Cerebellar cortex (tissue), 1 donor: ENCODE measurements around the gene SGCD.

ENCODE experiments used
- DNase-seq: peaks from one replicate; pipeline ENCODE4 v3.0.0-alpha.2; 2015; ENCODE audit warnings: low spot score

The SGCD gene

DNA sequence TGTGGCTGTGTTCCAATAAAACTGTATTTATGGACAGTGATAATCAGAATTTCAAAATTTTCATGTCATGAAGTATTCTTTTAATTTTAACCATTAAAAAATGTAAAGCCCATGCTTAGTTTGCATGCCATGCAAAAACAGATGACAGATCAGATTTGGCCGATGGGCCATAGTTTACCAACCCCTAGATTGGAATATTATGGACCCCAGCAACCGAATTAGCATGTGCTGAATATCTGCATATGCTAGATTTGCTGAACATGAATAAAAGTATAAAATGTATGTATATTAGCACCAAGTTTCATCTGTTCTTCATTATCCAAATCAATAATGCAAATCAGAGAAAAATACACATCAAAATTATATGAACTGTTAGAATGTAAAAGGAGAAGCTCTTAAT lies 364.6 kb downstream of the SGCD start:
- DNase-seq, result no peak

DNA sequence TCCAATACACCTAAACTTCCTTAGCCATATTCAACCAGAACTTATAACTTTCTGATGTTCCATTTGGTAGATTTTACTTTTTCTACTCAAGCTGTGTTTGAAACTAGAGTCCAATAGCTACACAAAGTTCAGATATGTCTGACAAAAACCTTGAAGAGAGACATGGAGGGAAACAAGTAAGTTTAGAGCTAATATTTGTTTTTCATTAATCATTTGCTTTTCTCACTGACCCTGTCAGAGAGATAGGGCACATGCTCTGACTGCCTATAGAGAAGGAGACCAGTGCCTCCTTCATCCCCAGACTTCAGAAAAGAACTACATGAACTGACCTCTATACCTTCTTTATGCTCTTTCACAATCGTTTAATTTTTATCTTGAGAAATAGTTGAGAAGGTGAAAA lies 366.1 kb downstream of the SGCD start:
- no peak for DNase-seq

DNA sequence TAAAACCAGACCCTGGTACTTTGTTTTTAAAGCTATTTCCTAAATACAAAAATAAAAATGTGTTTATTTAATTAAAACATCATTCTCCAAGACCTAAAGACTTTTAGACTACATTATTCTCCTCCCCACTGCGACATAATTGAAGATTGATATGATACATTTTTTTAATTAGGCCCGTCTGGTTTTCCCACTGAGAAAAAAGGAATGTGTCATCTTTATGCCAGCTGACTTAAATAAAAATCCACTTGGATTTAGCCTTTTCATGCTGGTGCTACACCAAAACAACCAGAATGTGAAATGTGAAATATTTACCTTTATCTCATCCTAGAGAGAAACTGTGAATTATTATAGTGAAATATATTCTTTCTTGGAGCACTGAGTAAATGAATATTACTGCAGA lies 367.6 kb downstream of the SGCD start:
- DNase-seq, result no peak

- DNase-seq, result no peak
Observed at GRCh38 chr5:156695774-156696173, 368.8 kb downstream of the SGCD start.

DNA sequence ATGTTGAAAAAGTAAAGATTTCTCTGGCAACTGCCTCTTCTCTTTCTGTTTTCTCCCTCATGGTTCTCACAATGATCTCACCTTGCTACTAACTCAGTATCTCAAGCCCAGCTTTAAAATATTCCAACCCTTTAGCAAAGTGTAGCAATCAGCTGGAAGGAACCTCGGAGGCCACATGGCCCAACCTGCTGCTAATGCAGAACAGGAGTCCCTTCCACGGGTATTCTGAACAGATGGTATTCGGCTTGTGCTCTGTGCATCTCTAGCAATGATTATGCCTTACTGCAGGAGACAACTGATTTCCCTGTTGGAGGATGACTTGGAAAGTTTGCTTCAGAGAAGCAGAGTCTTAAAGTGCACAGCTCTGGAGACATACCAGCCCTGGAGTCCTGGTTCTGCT lies 371.4 kb downstream of the SGCD start:
- no peak for DNase-seq

DNA sequence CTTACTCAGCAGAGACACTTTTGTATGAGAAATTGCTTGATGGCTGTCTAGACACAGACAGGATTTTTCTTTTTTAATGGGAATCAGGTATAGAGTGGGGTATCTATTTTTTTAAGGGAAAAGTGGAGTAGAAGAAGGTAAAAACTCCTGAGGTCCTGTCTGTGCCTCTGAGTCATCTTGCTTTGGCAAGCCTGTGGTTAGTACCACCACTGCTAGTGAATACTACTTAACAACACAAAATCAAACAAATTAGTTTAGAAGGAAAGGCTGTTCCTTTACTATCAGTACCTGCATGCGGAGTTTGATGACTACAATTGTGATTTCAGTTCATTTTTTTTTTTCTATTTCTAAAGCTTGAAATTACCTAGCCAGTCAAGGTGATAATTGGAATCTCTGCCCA lies 372.2 kb downstream of the SGCD start:
- no peak for DNase-seq

- DNase-seq, result no peak
Observed at GRCh38 chr5:156704139-156704538, 377.2 kb downstream of the SGCD start.

DNA sequence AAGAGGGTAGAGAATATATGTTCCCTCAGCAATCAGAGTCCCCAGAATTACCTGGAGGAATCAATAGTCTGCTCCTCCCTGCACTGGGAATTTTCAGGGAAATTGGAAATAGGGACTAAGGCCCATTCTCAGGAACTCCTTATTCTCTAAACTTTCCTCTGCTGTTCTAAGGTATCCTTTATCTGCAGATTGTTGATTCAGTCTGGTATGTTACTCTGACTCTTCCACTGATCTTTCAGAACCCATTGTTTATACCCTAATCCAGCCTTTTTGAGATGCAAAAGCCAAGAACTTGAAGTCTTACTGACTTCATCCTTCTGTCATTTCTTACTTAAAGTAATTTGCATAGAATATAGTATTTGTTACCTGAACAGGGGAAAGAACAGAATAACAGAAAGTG lies 379.7 kb downstream of the SGCD start:
- no peak for DNase-seq

- no peak for DNase-seq
Observed at GRCh38 chr5:156707750-156708149, 380.8 kb downstream of the SGCD start.

GRCh38 chr5:156715287-156715686 lies 388.3 kb downstream of the SGCD start:
- DNase-seq, result no peak

GRCh38 chr5:156716591-156717380 lies 389.8 kb downstream of the SGCD start:
- DNase-seq, result no peak

DNA sequence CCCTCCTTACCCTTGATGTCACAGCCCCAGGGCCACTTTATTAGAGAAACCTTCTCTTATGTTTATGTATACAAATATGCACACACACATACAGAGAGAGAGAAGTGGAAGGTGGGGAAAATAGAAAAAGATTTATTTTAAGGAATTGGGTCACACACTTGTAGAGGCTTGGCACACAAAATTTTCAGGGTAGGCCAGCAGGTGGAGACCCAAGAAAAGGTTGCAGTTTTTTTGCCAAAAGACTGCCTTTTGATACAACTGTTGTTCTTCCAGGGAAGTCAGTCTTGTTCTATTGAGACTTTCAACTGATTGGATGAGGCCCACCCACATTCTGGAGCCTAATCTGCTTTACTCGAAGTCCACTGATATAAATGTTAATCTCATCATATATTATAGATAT lies 392.0 kb downstream of the SGCD start:
- no peak for DNase-seq

GRCh38 chr5:156722358-156722757 lies 395.4 kb downstream of the SGCD start:
- DNase-seq, result no peak

GRCh38 chr5:156735477-156735876 lies 408.5 kb downstream of the SGCD start:
- no peak for DNase-seq

- no peak for DNase-seq
Observed at GRCh38 chr5:156741516-156741915, 414.6 kb downstream of the SGCD start.

DNA sequence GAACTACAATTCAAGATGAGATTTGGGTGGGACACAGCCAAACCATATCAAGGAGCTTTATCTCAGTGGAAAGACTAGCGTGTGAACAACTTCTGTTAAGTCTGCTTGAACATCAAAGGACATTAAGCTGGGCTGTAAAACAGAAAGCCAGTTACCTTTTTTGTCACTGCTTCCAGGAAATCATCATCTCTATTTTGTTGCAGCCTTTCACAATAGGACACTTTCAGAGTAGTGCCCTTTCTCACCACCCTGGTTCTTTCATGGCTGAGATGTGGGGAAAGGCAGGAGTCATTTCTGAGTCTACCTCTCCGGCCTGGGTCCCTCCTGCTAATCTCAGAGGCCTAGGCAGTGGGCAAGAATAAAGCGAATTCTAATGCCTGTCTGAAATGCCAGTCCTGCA lies 426.9 kb downstream of the SGCD start:
- DNase-seq, result no peak

- no peak for DNase-seq
Observed at GRCh38 chr5:156755421-156756087, 428.6 kb downstream of the SGCD start.

- no peak for DNase-seq
Observed at GRCh38 chr5:156758011-156758791, 431.2 kb downstream of the SGCD start.

DNA sequence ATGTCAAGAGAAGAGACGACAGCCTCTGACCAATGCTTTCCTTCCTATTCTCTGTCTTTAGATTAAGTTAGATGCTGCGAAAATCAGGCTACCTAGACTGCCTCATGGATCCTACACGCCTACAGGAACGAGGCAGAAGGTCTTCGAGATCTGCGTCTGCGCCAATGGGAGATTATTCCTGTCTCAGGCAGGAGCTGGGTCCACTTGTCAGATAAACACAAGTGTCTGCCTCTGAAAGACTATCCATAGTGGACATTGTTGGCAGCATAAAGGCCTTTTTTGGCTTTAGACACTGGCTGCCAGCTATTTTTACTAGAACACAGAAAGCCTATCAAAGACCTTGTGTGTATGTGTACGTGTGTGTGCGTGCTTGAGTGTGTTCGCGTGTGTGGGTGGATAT lies 432.2 kb downstream of the SGCD start:
- DNase-seq, result no peak

DNA sequence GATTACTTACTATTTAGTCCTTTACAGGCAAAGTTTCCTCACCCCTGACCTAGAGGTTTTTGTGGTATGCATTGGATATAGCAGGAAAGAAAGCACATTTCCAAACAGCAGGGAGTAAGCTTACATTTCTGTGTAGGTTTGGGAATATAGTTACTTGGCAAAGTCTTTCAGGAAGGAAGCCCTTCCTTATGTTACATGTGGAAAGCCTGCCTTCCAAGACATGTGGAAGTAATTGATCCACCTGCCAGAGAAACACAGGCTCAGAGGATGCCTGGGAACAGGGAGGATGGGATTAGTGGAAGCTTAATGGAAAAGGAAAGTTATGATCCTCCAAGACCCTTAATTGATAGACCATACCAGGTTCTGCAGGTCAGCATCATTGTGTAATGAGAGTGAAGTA lies 435.8 kb downstream of the SGCD start:
- no peak for DNase-seq

- no peak for DNase-seq
Observed at GRCh38 chr5:156764176-156764971, 437.4 kb downstream of the SGCD start.

- no peak for DNase-seq
Observed at GRCh38 chr5:156774273-156774672, 447.3 kb downstream of the SGCD start.
